22Rv1 (cell line): Measurements from ENCODE around the gene GDF15.

Experiments used
- H3K27ac ChIP-seq: fragments of 450-650 bp; 2 replicates; pipeline ENCODE4 v1.5.1; 2017
- ZFX ChIP-seq: fragments of 450-650 bp; IDR thresholded peaks from 2 replicates; pipeline ENCODE4 v1.6.1; 2017; ENCODE audit warnings: antibody characterized with exemption, borderline replicate concordance
- TF ChIP-seq, protein P1 (sequence below): fragments of 450-650 bp; IDR thresholded peaks from 2 replicates; pipeline ENCODE4 v1.5.1; 2017; ENCODE audit warnings: mild to moderate bottlenecking

Gene GDF15

DNA sequence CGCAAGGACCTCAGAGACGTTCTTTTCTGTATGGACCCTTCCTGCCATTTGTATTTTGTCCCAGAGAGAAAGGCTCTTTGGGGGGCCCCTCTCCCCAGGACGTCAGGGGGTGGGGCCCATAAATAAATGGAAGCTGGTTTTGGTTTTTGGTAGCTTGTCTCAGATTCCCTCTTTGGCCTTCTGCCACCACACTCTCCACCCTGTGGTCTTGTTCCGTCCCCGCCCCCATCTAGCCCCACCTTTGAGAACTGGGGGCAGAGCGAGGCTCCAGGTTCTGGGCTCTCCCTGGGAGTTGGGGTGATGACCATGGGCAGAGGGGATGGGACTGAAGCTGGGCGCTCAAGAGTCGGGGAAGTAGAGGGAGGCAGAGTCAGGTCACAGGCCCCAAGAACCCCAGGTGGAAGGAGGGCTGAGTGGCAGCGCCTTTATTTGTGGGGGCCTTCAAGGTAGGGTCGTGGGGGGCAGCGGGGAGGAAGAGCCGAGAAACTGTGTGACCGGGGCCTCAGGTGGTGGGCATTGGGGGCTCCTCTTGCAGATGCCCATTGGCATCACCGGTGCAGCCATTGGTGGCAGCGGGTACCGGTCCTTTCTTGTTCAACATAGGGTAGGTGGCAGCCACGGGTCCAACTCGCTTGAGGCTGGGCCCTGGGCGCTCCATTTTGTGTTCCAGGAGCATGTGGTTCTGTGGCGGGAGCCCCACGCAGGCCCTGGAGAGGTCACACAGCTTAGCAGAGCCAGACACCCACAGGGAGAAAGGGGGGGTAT is 48.6 kb downstream of the GDF15 start:
- TF ChIP-seq, protein P1, sequence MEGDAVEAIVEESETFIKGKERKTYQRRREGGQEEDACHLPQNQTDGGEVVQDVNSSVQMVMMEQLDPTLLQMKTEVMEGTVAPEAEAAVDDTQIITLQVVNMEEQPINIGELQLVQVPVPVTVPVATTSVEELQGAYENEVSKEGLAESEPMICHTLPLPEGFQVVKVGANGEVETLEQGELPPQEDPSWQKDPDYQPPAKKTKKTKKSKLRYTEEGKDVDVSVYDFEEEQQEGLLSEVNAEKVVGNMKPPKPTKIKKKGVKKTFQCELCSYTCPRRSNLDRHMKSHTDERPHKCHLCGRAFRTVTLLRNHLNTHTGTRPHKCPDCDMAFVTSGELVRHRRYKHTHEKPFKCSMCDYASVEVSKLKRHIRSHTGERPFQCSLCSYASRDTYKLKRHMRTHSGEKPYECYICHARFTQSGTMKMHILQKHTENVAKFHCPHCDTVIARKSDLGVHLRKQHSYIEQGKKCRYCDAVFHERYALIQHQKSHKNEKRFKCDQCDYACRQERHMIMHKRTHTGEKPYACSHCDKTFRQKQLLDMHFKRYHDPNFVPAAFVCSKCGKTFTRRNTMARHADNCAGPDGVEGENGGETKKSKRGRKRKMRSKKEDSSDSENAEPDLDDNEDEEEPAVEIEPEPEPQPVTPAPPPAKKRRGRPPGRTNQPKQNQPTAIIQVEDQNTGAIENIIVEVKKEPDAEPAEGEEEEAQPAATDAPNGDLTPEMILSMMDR, result no peak
- no peak for TF ChIP-seq ZFX
- peak overlapping the region; percentile 93 for H3K27ac ChIP-seq

DNA sequence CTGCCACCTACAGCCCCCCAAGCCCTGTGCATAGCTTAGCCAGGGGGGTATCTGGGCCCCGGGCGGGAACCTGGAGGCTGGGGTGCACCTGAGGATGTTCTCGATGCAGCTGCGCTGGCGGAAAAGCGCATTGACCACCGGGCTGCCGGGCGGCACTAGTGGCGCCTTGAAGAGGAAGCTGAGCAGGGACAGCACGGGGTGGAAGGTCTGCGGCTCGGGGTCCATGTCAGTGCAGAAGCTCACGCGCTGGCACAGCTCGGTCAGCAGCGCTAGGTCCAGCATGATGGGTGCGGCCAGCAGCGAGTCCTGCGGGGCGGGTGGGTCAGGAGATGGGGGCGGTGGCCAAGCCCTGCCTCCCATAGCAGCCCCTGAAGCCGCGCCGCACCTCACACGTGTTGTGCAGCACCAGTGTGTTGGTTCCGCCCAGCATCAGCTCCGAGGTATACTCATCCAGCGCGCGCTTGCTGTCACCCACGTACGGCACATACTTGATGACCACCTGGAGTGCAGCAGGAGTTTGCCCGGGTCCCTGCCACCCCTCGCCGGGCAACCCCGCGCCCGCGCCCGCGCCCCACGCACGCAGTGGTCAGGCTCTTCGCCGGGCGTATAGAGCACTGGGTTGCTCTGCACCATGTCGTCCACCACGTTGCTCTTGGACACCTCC is 49.4 kb downstream of the GDF15 start:
- H3K27ac ChIP-seq, result peak overlapping the region; percentile 93
- TF ChIP-seq, protein P1, result no peak
- no peak for TF ChIP-seq ZFX

DNA sequence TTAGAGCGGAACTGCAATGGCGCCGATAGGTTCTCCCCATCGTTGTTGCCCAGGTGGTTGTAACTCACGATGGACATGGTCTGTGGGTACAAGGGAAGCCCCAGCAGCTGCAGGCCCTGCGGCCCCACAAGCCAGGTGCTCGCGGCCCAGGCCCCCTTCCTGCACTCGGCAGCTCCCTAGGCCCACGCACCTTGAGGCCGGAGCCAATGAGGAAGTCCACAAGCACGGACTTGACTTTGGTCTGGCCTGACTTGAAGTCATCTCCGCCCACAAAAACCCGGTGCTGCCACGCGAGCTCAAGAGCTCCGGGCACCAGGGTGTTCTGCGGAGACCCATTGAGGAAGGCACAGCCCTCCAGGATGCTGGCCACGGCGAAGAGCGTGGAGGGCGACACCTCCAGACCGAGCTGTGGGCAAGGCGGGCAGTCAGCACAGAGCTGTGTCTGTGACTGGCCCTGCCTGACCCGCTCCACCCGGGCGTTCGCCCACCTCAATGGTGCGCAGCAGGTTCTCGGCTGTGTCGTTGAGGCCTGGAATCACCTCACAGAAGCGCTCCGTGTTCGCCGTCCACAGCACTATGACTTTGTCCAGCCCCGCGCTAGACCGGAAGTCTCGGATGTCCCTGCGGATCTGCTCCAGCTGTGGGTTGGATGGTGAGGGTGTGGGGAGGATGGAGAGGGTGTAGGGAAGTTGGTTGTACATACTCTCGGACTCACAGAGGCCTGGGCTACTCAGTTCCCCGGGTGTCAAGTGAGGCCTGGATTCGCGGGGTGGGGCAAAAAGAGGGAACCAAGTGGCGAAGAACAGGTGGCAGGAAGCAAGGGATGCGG is 50.1 kb downstream of the GDF15 start:
- H3K27ac ChIP-seq, result peak overlapping the region; percentile 93
- no peak for TF ChIP-seq ZFX
- TF ChIP-seq, protein P1, result no peak

DNA sequence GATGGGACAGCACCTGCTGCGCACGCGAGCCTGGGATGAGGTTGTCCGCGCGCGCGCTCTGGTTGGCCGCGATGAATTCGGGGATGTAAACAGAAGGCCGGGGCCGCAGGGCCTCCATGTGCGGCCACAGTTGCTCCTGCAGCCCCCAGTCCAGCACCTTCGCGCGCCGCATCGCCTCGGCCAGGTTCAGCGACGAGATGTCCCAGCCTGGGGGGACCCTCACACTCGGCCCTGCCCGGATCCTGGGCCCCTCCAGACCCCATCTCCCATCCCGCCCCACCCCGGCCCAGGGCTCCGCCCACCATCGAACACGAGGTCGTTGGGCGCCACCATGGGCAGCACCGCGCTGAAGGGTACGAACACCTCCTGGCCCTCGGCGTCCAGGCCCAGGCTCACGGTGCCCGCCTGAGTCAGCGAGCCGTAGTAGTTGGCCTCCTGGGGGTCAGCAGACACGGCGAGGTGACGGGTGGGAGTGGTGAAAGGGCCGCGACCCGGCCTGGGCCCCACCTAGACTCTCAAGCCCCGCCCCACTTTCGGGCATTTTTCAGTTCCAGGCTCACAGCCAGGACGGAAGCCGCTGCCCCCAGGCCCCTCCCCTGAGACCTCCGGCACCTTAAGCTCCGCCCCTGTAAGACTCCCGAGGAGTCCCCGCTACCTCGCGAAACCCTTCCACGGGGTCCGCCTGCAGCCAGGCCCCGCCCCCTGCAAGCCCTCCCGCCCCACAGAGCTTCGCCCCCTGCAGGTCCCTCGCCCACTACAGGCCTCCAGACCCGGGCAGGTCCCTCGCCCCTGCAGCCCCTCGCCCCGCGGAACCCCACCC is 50.9 kb downstream of the GDF15 start:
- peak overlapping the region; percentile 93 for H3K27ac ChIP-seq
- TF ChIP-seq, protein P1, result no peak
- TF ChIP-seq ZFX, result no peak

DNA sequence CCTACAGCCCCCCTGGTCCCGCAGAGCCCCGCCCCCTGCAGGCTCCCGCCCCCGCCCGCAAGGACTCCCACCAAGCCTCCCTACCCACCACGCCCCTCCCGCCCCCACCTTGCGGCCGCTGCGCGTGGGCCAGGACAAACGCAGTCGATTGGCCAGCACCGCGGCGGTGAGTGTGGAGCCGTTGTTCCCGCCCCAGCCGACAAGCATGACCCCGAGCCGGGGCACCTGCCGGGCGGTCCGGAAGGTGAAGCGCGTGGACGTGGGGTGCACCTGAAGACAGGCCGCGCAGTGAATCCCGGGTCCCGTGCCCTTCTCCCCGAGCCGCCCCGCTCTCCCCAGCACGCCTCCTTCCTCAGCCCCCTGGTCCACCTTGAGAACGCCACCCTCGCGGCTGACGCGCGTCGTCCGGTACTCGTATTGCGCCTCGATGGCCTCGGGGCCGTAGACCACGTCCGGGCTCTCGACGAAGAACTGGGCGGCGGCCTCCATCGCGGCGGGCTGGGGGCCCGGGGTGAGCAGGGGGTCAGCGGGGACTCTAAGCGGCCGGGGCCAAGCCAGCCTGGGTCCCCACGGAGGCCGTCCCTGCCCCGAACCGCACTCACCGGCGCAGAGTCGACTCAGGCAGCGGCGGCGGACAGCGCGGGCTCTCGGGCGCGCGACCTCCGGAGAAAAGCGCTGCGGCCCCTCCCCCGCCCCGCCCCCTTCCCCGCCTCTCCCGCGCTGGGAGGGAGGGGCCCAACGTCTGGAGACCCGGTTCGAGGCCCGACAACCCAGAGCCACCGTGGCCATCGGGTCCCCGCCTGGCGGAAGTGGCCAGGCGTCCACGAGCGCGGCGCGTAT is 51.8 kb downstream of the GDF15 start, which contains the start of gene ISYNA1:
TSS of gene ISYNA1 (minus strand) at position 643 of the 840 bp plus-strand sequence. CDS start at position 489, 154 bp downstream.
- peak within 1 kb of the TSS; percentile 93 for H3K27ac ChIP-seq

More for the DNA sequence above, 51.8 kb downstream of the GDF15 start, which contains the start of gene ISYNA1:
- TF ChIP-seq, protein P1, result no peak
- TF ChIP-seq ZFX, result no peak
